ENCODE data around the gene SLC39A6.
"Not testable (repeated sequence)": the region's sequence is repeated elsewhere in the genome, so short reads cannot be mapped to it uniquely, and the experiment has no call there.

The SLC39A6 gene

DNA sequence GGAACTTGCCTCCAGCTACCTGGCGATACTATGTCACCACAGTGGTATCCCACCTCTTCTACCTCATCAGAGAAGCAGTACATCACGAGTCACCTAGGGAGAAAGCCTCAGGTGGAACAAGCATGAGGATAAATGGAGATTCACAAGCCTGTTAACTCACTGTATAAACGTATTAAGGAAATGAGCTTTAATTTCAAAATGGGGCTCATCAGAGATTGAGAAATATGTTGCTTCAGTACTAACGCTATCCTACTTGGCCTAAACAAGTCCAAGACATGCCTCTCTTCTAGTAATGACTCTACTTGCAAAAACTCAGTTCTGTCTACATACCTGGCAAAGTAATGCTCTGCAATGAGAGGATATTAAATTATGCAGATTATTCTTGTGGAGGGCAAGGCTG lies 4.3 kb downstream of the SLC39A6 start:
- H3F3A ChIP-seq (ENCODE audit: low read depth), result no peaks in the 10 kb centered on the region
- H3K4me3 ChIP-seq (ENCODE audit: low read length, poor library complexity, severe bottlenecking), result peak overlapping the region; percentile 91
- peak overlapping the region; percentile 18 for H3K9ac ChIP-seq (ENCODE audit: low read depth, low read length, poor library complexity, severe bottlenecking)
- peaks cover 40% of the 10 kb centered on the region for H3K79me2 ChIP-seq (ENCODE audit: insufficient read depth, low read length)
- peak overlapping the region; percentile 95 for H3K4me2 ChIP-seq (ENCODE audit: low read depth, low read length, poor library complexity, severe bottlenecking)
- TF ChIP-seq, protein P1, sequence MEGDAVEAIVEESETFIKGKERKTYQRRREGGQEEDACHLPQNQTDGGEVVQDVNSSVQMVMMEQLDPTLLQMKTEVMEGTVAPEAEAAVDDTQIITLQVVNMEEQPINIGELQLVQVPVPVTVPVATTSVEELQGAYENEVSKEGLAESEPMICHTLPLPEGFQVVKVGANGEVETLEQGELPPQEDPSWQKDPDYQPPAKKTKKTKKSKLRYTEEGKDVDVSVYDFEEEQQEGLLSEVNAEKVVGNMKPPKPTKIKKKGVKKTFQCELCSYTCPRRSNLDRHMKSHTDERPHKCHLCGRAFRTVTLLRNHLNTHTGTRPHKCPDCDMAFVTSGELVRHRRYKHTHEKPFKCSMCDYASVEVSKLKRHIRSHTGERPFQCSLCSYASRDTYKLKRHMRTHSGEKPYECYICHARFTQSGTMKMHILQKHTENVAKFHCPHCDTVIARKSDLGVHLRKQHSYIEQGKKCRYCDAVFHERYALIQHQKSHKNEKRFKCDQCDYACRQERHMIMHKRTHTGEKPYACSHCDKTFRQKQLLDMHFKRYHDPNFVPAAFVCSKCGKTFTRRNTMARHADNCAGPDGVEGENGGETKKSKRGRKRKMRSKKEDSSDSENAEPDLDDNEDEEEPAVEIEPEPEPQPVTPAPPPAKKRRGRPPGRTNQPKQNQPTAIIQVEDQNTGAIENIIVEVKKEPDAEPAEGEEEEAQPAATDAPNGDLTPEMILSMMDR (conservative IDR thresholded peaks at IDR 0.05; ENCODE audit: low read length), result no peak
- no peak for TF ChIP-seq EZH2phosphoT487 (IDR thresholded peaks at IDR 0.05; ENCODE audit: borderline replicate concordance)
- peaks cover 5% of the 10 kb centered on the region; the same call in 1 of the 2 replicates for H3K36me3 ChIP-seq (ENCODE audit: insufficient read depth, low read length)
- H4K20me1 ChIP-seq (ENCODE audit: insufficient read depth, low read length, poor library complexity, severe bottlenecking), result peaks cover 10% of the 10 kb centered on the region
- no peaks in the 10 kb centered on the region for H3K27me3 ChIP-seq (ENCODE audit: insufficient read depth, low read length, poor library complexity, severe bottlenecking)
- H3K9me3 ChIP-seq (ENCODE audit: insufficient read depth, low read depth, low read length), result no peaks in the 10 kb centered on the region
- H3K4me1 ChIP-seq (ENCODE audit: insufficient read depth, low read length, poor library complexity, severe bottlenecking), result peaks cover 57% of the 10 kb centered on the region
- H2AFZ ChIP-seq (ENCODE audit: low read length), result no peak overlapping the region
- no peaks in the 10 kb centered on the region for H3K9me2 ChIP-seq (replicated peaks; ENCODE audit: low read depth, low read length)

DNA sequence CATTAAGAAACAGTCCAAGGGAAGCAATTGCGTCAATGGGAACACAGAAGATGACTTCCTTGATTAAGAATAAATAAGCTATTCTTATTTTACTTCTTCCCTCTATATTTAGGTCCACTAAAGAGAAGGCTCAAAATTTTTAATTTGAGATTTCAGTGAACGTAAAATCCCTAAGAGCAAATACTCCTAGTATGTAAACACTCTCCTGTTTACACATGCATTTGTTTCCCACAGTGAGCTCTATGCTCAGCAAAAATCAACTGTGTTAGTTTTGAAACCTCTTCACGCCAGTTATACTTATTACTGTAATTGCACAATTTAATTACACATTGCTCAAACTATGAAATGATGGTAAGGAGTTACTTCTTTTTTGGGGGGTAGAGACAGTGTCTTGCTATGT lies 8.8 kb downstream of the SLC39A6 start:
- H4K20me1 ChIP-seq (ENCODE audit: insufficient read depth, low read length, poor library complexity, severe bottlenecking), result peaks cover 5% of the 10 kb centered on the region
- H3K9me2 ChIP-seq (replicated peaks; ENCODE audit: low read depth, low read length), result no peaks in the 10 kb centered on the region
- H3F3A ChIP-seq (ENCODE audit: low read depth), result no peaks in the 10 kb centered on the region
- no peak overlapping the region for H3K4me2 ChIP-seq (ENCODE audit: low read depth, low read length, poor library complexity, severe bottlenecking)
- peaks cover 28% of the 10 kb centered on the region for H3K4me1 ChIP-seq (ENCODE audit: insufficient read depth, low read length, poor library complexity, severe bottlenecking)
- no peaks in the 10 kb centered on the region for H3K27me3 ChIP-seq (ENCODE audit: insufficient read depth, low read length, poor library complexity, severe bottlenecking)
- no peak overlapping the region for H2AFZ ChIP-seq (ENCODE audit: low read length)
- H3K4me3 ChIP-seq (ENCODE audit: low read length, poor library complexity, severe bottlenecking), result no peak overlapping the region
- H3K79me2 ChIP-seq (ENCODE audit: insufficient read depth, low read length), result peaks cover 9% of the 10 kb centered on the region; the same call in 1 of the 2 replicates
- no peaks in the 10 kb centered on the region for H3K9me3 ChIP-seq (ENCODE audit: insufficient read depth, low read depth, low read length)
- H3K9ac ChIP-seq (ENCODE audit: low read depth, low read length, poor library complexity, severe bottlenecking), result no peak overlapping the region
- TF ChIP-seq EZH2phosphoT487 (IDR thresholded peaks at IDR 0.05; ENCODE audit: borderline replicate concordance), result no peak
- TF ChIP-seq, protein P1 (conservative IDR thresholded peaks at IDR 0.05; ENCODE audit: low read length), result no peak
- H3K36me3 ChIP-seq (ENCODE audit: insufficient read depth, low read length), result peaks cover 19% of the 10 kb centered on the region; the same call in 1 of the 2 replicates

DNA sequence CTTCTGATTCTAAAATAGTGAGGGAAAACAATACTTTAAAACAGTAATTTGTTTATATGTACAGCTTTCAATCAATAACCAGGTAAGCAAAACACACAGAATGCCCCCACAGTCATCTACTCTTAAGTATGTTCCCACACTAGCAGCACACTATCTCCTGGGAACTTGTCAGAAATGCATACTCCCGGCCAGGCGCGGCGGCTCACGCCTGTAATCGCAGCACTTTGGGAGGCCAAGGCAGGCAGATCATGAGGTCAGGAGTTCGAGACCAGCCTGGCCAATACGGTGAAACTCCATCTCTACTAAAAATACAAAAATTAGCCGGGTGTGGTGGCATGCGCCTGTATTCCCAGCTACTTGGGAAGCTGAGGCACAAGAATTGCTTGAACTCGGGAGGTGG lies 12.4 kb downstream of the SLC39A6 start:
- not testable (repeated sequence) for H3K4me1 ChIP-seq (ENCODE audit: insufficient read depth, low read length, poor library complexity, severe bottlenecking); H3K27me3 ChIP-seq (ENCODE audit: insufficient read depth, low read length, poor library complexity, severe bottlenecking); H3K4me2 ChIP-seq (ENCODE audit: low read depth, low read length, poor library complexity, severe bottlenecking); H3K9me2 ChIP-seq (replicated peaks; ENCODE audit: low read depth, low read length); H3F3A ChIP-seq (ENCODE audit: low read depth); H3K79me2 ChIP-seq (ENCODE audit: insufficient read depth, low read length); H4K20me1 ChIP-seq (ENCODE audit: insufficient read depth, low read length, poor library complexity, severe bottlenecking); H3K4me3 ChIP-seq (ENCODE audit: low read length, poor library complexity, severe bottlenecking); H3K9me3 ChIP-seq (ENCODE audit: insufficient read depth, low read depth, low read length); H2AFZ ChIP-seq (ENCODE audit: low read length); H3K9ac ChIP-seq (ENCODE audit: low read depth, low read length, poor library complexity, severe bottlenecking)
- H3K36me3 ChIP-seq (ENCODE audit: insufficient read depth, low read length), result peaks cover 46% of the 10 kb centered on the region; the same call in 1 of the 2 replicates

DNA sequence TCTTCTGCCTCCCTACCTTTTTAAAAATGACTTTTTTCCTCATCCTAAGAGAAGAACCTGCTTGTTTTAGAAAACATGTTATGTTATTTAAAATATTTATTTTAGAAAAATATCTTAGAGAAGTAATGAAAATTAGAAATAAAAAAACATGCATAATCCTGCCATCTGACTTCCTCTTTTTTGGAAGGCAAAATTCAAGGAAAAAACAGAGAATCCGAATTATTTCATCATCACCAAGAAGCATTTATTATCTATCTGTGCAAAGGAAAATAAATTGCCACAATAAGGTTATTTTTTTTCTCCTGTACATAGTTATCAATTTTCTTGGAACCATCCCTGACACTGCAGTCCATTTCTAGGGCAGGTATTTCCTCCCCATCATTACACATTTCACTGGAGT lies 14.4 kb downstream of the SLC39A6 start:
- no peak for TF ChIP-seq EZH2phosphoT487 (IDR thresholded peaks at IDR 0.05; ENCODE audit: borderline replicate concordance)
- TF ChIP-seq, protein P1 (conservative IDR thresholded peaks at IDR 0.05; ENCODE audit: low read length), result no peak
- Histone ChIP-seq H3K4me1 (ENCODE audit: insufficient read depth, low read length, poor library complexity, severe bottlenecking) (no peaks in the 10 kb centered on the region), H3K4me2 (ENCODE audit: low read depth, low read length, poor library complexity, severe bottlenecking) (no peak overlapping the region), H4K20me1 (ENCODE audit: insufficient read depth, low read length, poor library complexity, severe bottlenecking) (no peaks in the 10 kb centered on the region), H3K36me3 (ENCODE audit: insufficient read depth, low read length) (peaks cover 54% of the 10 kb centered on the region; the same call in 1 of the 2 replicates), H2AFZ (ENCODE audit: low read length) (no peak overlapping the region), H3K4me3 (ENCODE audit: low read length, poor library complexity, severe bottlenecking) (no peak overlapping the region), H3K27me3 (ENCODE audit: insufficient read depth, low read length, poor library complexity, severe bottlenecking) (no peaks in the 10 kb centered on the region), H3F3A (ENCODE audit: low read depth) (no peaks in the 10 kb centered on the region), H3K9me3 (ENCODE audit: insufficient read depth, low read depth, low read length) (no peaks in the 10 kb centered on the region), H3K9me2 (replicated peaks; ENCODE audit: low read depth, low read length) (no peaks in the 10 kb centered on the region), H3K9ac (ENCODE audit: low read depth, low read length, poor library complexity, severe bottlenecking) (no peak overlapping the region), H3K79me2 (ENCODE audit: insufficient read depth, low read length) (no peaks in the 10 kb centered on the region)

Measured in Loucy (cell line).